HepG2 (cell line): ENCODE results near the gene PUS1.

Experiments
- EP300 ChIP-seq, 3 experiments: sonication (generic) in 1 of 3; formaldehyde crosslinking in 1 of 3; IDR thresholded peaks; 2 replicates each; pipeline versions ENCODE4 v1.5.1 to v1.6.1; 2011 to 2020; ENCODE audit warnings: low read depth in 2 of 3, low read length in 2 of 3, borderline replicate concordance in 1 of 3, improper control_type of control experiment in 1 of 3, mild to moderate bottlenecking in 1 of 3, missing genetic modification reagents in 1 of 3, moderate library complexity in 1 of 3
- KDM1A ChIP-seq: IDR thresholded peaks from 2 replicates; pipeline ENCODE4 v1.6.1; 2016; ENCODE audit warnings: missing compliant biosample characterization
- PHB2 ChIP-seq: fragments of 450-650 bp; IDR thresholded peaks from 2 replicates; pipeline ENCODE4 v1.6.1; 2018; ENCODE audit not compliant: partially characterized antibody
- TAF1 ChIP-seq: sonication (generic); formaldehyde crosslinking; IDR thresholded peaks from 2 replicates; pipeline ENCODE4 v1.4.0; 2020; ENCODE audit warnings: missing genetic modification reagents
- TP53 ChIP-seq: sonication (generic); formaldehyde crosslinking; conservative IDR thresholded peaks from 2 replicates; pipeline ENCODE4 v1.4.0; 2020; ENCODE audit warnings: missing genetic modification reagents
- YY1 ChIP-seq: IDR thresholded peaks from 2 replicates; pipeline ENCODE4 v1.6.1; 2011; ENCODE audit warnings: low read length, low read depth, moderate library complexity, mild to moderate bottlenecking; ENCODE audit not compliant: insufficient read depth, insufficient replicate concordance
- ZNF205 ChIP-seq: IDR thresholded peaks from 2 replicates; pipeline ENCODE4 v1.6.1; 2018; ENCODE audit warnings: missing biosample characterization, missing genetic modification reagents
- TF ChIP-seq, protein P1 (sequence below): IDR thresholded peaks from 2 replicates; pipeline ENCODE4 v1.6.1; 2016

DNA sequence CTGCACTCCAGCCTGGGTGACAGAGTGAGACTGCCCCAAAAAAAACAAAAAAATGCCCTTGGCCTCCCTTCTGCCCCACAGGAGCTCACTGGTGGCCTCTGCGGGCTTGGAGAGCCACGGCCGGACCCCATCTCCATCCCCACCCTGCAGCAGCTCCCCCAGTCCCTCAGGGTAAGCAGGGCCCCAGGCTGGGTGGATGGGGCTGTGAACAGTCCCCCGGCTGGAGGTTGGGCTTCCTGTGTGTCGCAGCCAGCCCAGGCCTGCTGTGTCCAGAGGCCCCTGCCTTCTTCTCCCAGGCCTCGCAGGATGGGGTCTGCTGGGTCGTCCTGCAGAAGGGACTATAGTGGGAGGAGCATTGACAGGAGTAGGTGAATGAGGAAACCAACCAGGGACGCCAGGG, 15.4 kb upstream of the PUS1 start:
- TF ChIP-seq KDM1A (CRISPR knock-in tag): no peak
- TF ChIP-seq YY1: no peak
- TF ChIP-seq TP53 (CRISPR knock-in tag): no peak
- no peak for TF ChIP-seq TAF1 (CRISPR knock-in tag)
- no peak for TF ChIP-seq PHB2
- TF ChIP-seq EP300 (IDR thresholded peaks at IDR 0.05; ENCODE audit: low read depth in 2 of 2, low read length in 2 of 2): no peak
- TF ChIP-seq EP300 (CRISPR knock-in tag; IDR thresholded peaks at IDR 0.05; ENCODE audit: borderline replicate concordance): no peak
- TF ChIP-seq, protein P1, sequence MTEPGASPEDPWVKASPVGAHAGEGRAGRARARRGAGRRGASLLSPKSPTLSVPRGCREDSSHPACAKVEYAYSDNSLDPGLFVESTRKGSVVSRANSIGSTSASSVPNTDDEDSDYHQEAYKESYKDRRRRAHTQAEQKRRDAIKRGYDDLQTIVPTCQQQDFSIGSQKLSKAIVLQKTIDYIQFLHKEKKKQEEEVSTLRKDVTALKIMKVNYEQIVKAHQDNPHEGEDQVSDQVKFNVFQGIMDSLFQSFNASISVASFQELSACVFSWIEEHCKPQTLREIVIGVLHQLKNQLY (CRISPR knock-in tag): no peak
- no peak for TF ChIP-seq ZNF205
